Activated gamma-delta T cell treated with Interleukin-2 at 50 U/mL for 16 hours (primary cell): ENCODE results near the gene DMRTB1.

Experiments used
- DNase-seq: peaks from one replicate; pipeline ENCODE4 v3.0.0-alpha.2; 2020

The DMRTB1 gene

DNA sequence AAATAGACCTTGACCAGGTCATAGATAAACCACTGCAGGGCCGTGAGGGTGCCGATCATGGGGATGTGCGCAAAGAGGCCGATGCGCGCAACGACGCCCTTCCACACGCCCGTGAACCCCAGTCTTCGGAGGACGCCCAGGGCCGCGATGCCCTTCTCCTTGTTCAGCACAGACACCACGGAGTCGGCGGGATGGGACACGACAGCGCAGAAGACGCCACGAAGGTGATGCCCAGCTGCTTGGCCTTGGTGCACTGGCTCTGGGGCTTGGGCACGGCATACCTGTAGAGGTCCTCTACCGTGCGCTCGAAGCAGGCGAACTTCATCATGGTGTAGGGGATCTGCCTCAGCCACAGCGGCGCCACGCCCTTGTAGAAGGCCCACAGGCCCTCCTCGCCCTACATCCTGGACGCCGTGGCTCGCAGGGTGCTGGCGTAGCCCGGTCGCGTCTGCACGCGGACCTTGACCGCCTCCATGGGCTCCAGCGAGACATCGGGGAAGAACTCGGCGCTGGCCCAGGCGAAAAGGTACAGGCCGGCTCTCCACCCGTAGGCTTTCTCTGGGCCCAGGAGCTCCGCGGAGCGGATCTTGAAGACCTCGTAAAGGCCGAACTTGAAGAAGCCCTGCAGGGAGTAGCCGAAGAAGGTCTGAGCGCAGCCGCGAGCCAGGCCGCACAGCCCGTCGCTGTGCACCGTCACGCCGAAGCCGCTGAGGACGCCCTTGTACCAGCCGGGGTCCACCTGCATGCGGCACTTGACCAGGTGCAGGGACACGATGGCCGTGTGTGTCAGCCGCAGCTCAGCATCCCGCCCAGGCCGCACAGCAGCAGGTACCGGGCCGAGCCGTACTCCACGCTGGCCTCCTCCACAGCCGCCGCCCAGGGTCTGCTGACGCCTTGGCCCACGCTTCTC, 20.5 kb upstream of the DMRTB1 start:
- DNase-seq, result no peak

DNA sequence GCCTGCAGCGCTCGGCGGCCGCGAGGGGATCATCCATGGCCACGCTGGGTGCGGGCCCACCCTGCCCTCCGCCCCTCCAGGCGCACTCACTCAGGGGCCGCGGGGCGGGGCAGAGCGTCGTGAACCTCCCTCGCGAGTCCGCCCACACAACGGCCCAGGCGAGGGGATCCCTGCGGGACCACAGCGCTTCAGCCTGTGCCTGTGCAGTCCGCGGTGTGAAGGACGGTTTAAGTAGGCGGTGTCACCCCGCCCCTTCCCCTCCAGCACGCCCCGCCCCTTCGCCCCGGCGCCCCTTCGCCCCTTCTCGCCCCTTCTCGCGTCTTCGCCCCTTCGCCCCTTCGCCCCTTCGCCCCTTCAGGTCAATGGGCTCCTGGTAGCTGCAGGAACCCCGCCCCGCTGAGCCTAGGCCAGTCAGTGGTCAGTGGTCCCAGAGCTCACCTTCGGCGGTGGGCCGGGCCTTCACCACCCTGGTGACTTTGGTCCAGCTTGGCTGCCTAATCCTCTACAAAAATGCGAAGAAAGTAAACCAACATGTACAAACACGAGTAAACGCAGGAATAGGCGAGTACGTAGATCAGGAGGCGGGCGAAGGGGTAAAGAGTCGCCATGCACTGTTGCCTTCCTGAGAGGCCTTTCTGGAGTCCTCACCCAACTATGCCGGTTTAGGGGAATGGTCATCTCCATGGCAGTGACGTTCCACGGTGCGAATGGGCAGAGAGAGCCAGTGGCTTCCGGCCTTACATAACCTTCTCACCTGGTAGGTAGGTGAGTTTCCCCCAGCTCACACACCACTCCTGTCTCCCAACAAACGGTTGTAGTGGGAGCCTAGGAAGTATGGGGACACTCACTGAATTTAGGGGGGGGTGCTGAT, 19.6 kb upstream of the DMRTB1 start:
- DNase-seq, result no peak

DNA sequence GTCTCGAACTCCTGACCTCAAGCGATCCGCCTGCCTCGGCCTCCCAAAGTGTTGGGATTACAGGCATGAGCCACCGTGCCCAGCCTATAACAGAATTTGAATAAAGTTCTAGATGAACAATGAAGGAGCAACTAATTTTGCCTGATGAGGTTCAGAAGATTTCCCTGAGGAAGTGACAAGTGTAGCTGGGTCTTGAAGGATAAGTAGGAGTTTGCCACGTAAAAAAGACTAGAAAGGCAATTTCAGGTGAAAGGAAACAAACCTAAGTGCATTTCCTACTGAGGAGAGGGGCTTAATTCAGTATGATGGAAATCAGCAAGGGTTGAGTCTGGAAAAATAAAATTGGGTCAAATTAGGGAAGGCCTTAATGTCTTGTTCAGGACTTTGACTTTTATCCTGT, 18.6 kb upstream of the DMRTB1 start:
- DNase-seq, result no peak

DNA sequence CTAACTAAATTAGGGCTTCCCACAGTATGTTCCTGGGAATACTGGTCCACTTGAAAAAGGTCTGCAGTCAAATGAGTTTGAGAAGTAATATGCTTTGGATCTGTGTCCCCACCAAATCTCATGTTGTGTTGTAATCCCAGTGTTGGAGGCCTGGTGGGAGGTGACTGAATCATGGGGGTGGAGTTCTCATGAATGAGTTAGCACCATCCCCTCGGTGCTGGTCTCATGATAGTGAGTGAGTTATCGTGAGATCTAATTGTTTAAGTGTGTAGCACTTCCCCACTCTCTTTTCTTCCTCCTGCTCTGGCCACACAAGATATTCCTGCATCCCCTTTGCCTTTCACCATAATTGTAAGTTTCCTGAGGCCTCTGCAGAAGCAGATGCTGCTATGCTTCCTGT, 16.9 kb upstream of the DMRTB1 start:
- no peak for DNase-seq

DNA sequence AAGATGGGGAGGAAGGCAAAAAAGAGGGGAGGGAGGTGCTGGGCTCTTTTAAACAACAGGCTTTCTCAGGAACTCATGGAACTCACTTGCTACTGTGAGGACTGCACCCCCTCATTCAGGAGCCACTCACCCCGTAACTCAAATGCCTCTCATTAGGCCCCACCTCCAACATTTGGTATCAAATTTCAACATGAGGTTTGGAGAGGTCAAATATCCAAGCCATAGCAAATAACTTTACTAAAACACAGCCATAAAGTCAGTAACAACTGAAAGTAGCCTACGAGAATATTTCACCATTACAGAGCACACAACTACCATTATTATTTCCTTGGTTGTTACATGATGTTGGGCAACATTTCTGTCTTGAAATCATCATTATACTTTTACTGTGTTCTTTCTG, 13.1 kb upstream of the DMRTB1 start:
- no peak for DNase-seq

DNA sequence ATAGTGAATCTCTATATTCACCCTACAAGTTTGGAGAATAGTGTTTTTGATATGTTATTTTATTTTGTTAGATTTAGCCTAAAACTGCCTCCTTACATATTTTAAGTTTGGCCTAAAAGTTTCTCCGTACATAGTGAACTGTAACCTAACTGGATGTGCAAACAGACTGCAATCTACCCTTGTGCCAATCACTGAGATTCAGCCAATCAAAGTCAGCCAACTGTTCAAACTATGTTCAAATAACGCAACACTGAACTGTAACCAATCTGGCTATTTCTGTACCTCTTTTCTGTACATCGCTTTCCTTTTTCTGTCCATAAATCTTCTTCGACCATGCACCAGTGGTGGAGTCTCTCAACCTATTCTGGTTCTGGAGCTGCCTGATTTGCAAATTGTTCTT, 11.8 kb upstream of the DMRTB1 start:
- DNase-seq, result no peak

DNA sequence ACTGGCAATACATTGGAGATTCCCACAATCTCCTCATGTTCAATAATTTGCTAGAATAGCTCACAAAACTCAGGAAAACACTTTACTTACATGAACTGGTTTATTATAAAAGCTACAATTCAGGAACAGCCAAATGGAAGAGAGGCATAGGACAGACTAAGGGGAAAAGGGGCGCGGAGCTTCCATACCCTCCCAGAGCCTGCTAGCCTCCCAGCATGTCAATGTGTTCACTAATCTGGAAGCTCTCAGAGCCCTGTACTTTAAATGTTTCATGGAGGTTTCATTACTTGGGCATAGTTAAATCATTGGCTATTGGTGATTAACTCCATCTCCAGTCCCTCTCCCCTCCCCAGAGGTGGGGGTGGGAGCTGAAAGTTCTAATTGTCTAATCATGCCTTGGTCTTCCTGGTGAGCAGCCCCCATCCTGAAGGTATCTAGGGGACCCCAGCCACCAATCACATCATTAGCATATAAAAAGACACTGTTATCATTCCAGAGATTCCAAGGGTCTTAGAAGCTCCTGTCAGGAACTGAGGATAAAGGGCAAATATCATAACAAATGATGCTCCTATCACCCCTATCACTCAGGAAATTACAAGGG, 10.9 kb upstream of the DMRTB1 start:
- no peak for DNase-seq

DNA sequence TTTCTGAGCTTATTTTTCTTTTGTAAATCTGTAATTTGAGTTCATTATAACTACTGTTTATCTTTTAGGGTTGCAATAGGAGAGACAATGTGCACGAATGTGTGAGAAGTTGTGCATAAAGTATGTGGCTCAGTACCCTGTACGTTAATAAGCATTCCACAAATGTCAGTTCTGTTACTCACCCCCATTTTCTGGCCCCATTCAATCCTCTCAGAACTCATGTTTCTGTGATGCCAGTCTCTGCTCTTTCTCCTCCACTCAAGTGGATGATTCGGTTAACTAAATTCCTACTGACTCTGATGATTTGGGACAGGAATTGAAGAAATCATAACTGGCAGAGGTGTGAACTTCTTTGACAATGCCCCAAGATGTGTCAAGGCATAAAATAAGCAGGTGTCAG, 10.2 kb upstream of the DMRTB1 start:
- DNase-seq, result no peak

DNA sequence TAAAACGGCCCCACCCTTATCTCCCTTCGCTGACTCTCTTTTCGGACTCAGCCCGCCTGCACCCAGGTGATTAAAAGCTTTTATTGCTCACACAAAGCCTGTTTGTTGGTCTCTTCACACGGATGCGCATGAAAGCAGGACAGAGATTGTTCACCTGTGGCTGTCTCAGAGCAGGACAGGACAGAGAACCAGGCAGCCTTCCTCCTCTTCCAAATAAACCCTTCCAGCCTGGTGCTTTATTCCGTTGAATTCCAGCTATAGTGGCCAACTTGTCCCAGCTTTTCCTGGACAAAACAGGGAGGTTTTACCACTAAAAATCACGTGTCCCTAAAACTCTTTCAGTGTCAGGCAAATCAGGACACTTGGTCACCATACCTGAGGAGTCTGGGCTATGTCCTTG, 9.5 kb upstream of the DMRTB1 start:
- no peak for DNase-seq

DNA sequence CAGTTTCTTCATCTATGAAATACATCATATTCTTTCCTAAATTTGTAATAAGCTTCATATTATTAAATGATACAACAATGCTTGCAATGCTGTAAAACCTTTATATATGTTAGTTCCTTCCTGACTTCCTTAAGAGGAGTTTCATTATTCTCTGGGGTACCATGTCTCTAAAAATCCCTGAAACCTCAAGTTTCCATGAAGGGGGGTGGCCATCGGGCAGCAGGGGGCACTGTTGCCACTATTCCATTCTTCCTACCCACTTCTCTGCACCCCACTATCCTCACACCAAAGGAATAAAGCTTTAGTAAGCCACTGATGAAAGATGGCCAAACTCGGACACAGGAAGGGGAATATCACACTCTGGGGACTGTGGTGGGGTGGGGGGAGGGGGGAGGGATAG, 9.0 kb upstream of the DMRTB1 start:
- DNase-seq, result no peak

DNA sequence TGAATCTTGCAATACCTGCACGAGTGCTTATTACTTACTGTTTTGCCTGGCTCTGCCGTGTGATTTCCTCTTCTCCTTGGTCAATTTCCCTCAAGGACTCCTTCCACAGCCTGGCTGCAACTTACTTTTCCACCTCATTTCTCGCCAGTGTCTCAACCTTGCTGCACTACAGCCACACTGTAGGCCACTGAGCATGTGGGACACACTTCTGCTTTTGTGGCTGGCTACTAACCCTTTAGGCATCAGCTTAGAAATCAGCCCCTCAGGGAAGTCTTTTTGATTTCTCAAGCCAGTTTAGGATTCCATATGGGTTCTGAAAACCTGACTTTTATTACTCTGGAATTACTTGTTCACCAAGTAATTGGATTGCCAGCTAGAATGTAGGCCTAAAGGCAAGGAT, 5.2 kb upstream of the DMRTB1 start:
- no peak for DNase-seq

DNA sequence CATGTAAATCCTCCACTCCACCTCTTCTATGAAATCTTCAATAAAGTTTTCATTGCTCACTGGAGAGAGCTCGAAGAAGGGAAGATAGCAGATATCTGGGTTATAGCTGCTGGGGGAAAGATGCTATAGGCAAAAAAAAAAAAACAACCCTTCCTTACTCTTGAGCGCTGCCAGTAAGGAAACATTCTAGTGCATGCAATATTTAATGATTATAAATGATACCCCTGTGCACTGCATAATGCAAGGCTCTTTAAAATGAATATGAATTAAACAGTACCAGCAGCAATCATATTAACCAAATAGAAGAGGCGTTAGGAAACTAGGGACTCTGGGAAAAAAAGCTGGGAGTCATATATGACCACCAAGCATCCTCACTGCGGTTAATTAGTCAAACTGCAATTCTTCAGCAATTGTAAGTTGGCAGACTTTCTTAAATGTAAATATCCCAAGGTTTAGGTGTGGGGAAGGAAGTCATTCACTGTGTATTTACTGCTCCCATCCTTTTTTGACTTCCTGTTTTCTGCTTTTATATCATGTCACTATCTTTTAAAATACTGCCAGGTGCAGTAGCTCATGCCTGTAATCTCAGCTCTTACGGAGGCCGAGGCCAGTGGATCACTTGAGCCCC, 3.7 kb upstream of the DMRTB1 start:
- no peak for DNase-seq

DNA sequence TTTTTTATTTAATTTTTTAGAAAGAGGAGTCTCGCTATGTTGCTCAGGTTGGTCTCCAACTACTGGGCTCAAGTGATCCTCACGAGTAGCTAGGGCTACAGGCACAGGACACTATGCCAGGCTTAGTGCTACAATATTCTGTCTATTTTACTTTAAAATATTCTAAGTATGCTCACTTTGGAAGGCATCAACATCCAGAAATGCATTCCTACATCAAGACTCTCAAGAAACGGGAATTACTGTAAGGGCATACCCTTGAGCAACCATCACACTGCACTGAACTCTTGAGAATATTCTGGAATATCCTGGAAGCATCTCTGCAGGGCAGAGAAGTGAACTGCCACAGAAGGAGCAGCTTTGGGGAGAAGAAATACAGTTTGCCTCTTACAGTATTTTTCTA, 565 bp upstream of the DMRTB1 start:
- no peak for DNase-seq

DNA sequence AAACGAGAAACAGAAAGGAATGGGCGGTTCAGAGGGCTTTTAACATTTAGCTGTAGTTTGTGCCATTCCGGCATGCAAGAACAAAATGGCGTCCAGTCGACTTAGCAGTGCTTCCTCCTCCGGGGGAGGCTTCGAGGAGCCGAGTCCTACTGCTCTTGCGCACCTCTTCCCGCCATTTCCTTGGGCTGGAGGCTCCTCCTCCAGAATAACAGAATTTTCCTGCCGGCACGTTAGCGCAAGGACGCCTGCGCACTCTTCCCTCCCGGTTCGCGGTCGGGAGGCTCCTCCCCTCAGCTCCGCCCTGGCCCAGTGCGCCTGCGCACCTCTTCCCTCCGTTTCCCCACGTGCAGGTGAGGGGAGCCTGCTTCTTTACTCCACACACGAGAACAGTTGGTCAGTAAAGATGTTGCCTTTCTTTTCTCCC, 1.0 kb downstream of the DMRTB1 start:
- no peak for DNase-seq

DNA sequence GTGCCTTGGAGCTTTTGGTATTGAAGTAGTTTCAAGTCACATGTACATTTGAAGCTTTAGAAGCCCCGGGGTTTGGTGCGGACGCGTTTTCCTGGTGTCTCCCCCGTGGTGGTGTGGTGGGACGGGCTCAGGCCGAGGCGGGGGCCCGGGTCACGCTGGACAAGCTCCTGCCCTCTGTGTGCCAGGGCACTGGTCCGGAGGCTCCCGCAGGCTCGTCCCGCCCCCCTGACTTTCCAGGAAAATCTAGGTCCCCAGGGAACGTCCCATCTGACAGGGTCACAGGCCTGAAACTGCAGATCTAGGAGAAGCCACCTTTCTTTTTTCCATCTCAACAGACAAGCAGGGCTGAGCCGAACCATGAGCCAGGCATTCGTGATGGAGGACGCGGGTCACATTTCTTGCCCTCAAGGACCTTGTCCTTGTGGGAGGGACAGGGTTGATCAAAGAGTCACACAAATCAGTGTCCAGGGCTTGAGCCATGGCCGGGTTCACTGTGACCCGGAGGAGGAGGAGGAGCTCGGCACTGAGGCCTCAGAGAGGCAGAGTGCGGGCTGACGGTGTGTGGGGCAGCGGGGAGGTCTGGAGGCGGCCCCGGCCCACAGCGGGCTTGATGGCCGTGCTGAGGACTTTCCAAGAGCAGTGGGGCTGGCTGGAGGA, 1.6 kb downstream of the DMRTB1 start:
- DNase-seq, result no peak

DNA sequence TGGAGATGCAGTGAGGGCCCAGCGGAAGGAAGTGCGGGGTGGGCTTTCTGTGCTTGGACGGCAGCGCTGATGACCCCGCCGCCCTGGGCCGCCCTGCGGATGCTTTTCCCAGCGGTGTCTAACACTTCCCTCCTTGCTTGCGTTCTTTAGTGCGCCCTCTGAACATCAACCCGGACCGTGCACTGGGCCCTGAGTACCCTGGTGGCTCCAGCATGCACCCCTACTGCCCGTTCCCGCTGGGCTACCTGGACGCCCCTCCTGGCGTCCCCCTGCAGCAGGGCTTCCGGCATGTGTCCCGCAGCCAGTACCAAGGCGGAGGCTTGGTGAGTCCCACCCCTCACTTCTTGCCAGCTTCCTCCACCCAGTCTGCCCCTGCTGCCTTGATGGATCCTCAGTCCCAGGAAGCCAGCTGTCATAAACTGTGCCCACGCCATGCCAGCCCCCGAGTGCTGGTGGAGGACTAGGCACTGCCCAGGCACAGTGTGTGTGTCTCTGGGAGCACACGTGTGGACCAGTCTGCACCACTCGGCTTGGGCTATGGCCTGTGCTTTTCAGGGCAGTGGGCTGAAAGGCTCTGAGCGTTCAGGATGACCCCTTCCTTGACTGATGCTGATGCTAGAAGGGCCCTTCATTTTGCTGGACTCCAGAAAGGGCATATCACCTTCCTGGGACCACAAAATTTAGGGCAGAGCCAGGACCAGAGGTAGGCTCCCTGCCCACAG, 2.3 kb downstream of the DMRTB1 start:
- no peak for DNase-seq

DNA sequence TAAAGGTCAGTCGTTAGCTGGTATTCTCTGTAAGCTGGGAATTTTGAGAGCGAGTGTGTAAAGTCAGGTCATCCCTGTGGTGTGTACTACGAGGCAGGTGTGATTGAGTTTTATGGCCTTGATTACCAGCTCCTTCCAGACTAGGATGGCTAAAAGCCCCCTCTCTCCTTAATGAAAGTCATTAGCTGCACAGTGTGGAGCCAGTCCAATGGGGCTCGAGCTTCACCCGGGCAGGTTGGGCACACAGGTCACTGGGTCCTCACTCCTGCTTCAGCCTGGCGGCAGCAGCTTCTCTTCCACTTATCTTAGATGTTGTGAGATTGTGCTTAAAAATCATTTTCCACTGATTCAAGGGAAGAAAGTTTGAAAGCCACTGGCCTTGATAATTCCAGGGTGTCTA, 3.0 kb downstream of the DMRTB1 start:
- DNase-seq, result no peak

DNA sequence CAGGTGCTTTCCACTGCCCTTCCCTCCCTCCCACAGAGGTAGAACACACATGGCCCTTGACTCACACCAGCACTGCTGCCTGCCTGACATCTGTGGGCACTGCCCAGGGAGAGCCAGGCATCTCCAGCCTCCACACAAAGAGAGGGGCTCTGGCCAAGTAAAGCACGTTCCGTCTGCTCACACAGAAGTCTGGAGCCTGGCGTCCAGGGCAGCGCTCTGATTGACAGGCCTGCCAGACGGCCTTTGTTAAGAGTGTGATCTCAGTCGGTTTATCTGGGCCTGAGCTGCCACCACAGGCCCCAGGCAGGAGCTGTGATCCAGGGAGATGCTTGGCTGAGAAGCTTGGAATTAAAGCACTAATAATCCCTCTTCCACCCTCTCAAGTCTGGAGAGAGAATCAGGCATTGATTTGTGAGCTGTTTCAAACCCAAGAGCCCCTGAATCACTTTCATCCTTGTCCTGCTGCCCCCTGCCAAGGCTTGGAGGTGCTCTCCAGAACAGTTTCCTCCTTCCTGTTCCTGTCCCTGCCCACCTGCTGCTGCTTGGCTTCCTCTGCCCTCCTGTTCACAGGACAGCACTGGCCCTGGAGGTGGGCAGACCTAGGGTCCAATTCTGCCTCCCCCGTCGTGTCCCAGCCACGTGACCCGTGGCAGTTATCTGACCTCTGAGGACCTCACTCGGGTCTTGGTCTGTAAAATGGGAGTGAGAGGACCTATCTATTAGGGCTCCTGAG, 3.7 kb downstream of the DMRTB1 start:
- no peak for DNase-seq

DNA sequence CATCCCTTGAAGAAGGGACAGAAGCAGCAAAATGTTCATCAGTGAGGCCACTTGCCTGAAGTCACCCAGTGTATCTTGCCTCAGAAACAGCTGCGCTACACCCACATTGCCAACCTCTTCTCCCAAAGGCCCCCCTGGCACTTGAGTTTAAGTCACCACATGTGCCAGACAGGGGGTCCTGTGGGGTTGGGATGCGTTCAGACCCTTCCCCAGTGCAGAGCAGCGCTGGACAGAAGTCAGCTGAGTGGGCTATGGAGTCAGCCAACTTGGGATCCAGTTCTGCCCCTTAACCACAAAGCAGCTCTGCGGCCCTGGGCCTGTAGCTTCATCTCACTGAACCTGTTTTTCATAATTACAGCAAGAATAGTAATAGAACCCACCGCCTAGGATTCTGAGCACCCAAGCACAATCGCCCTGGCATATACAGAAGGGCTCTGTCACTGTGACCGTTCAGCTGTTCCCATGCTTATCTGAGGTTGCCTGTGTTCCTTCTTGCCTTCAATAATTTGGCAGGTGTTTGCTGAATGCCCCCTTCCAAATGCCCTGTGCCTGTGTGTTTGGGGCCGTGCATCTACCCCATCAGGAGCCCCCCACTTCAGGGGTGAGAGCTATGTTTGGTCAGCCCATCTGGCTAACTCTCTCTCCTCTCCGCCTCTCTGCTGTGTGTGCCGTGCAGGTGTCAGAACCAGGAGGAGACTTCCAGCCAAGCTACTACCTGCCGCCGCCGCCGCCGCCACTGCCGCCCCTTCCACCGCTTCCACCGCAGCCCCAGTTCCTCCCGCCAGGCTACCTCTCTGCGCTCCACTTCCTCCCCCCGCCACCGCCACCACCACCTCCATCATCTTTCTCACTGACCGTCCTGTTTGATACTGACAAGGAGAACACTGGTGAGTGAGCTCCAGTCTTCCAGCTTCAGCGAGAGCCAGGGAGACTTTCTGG, 5.0 kb downstream of the DMRTB1 start:
- DNase-seq, result no peak
